ENCODE results near the gene NSD1.
"Not testable (repeated sequence)": the region's sequence is repeated elsewhere in the genome, so short reads cannot be mapped to it uniquely, and the experiment has no call there.

Gene NSD1

DNA sequence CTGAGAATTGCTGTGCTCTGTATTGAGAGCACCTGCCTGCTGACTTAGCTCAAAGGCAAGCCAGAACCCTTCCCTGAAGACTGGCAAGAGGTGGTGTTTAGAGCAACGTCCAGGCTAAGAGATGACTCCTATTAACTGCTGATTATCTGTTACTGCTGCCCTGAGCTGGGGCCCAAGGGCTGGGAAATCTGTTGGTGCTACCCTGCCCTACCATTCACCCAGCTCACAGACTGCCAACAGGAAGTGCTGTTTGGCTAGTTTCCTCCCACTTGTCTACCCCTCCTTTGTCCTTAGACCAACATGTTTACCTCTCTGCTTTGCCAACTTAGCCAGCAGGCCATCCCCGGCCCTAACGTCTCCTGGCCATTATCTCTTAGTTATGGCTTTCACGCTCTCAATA lies 163.0 kb downstream of the NSD1 start:
- no peak for DNase-seq

DNA sequence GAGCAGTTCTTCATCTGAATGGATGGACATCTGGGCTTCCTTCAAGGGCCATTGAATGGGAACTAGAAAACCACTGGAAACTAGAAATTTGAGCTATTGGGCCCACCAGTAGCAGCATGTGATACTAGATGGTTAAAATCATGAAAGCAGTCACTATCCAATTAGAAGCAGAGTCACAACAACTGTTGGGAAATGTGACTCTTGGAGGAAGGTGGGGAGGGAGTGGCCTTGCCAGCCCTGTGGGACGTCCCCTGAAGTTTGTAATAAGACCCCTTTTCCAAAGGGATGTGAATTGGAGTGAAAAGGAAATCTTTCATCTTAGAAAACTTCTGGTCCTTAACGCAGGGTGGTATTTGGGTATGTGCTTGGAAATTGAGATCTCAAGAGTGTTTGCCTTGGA lies 164.3 kb downstream of the NSD1 start:
- no peak for DNase-seq

DNA sequence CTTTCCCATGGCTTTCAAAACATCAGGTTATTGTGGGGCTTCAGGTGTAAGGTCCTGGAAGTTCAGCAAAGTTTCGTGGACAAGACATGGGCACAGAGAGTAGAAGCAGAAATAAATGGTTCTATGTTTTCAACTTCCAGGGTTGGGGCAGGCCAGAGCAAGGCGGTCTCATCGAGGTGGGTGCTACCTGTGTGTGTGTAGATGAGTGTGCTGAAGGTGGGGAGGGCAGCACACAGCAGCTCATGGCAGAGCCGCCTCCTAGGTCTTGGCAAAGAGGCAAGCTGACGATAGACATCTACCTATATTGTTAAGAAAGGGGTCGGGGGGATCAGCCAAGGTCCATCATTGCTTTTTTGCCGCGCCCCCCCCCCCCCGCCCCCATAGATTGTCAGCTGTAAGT lies 166.1 kb downstream of the NSD1 start:
- DNase-seq: no peak

- DNase-seq: no peak
Measured at GRCh38 chr5:177300236-177300880, 166.8 kb downstream of the NSD1 start.

GRCh38 chr5:177300951-177301350 lies 167.4 kb downstream of the NSD1 start:
- DNase-seq: no peak

DNA sequence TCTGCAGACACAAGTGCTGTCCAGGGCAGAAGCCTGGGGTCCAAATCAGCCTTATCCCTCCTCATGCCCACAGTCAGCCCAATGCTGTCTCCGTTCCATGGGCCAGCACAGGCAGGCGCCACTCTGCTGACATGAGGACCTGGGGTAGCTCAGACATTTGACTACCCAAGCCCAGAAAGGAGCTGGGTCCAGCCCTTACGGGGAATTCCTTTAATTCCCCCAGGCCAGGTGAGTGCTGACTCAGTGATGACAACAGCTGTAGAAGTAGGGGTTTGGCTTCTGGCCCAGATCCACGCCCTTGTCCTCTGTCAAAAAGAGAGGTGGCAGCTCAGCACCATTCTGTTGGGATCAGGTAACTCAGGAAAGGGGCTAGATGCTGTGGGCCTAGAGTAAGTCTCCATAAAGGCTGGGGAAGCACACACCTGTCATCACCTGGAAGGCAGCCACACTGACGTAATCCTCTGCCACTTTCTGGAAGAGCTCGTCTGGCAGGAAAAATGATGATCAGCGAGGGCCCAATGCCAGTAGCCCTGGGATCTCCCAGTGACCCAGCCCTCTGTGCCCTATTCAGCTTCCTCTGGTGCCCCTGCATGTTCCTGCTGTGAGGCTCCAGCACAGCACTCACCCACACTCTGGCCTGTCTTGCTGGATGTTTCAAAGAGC lies 168.1 kb downstream of the NSD1 start:
- no peak for DNase-seq

GRCh38 chr5:177302354-177303110 lies 169.0 kb downstream of the NSD1 start:
- DNase-seq: no peak

GRCh38 chr5:177303121-177303924 lies 169.8 kb downstream of the NSD1 start, which contains the start of the genes PRELID1 and RAB24:
PRELID1 (plus strand) TSS chr5:177303799; CDS start chr5:177303986, 187 bp downstream.
RAB24 (minus strand) TSS chr5:177303719; CDS start chr5:177303288, 431 bp downstream.
- no peak for DNase-seq

DNA sequence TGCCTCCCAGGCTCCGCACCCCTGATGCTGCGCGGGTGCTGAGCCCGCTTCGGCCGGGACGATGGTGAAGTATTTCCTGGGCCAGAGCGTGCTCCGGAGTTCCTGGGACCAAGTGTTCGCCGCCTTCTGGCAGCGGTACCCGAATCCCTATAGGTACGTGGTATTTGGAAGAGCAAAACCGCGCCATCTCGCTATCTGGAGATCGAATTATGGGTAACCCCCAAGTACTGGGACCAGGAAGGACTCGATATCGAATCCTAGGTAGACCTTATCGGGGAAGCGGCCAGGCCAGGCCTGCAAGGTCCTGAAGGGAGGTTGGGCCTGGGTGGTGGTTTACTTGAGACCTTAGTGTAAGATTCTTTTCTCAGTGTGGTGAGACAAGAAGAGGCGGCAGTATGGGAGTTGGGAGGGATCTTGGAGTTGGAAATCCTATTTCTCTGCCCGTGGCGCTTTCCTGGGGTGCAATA lies 170.4 kb downstream of the NSD1 start:
- DNase-seq: no peak

- no peak for DNase-seq
Measured at GRCh38 chr5:177304392-177305119, 171.0 kb downstream of the NSD1 start.

GRCh38 chr5:177306103-177306640 lies 172.6 kb downstream of the NSD1 start:
- DNase-seq: not testable (repeated sequence)

- no peak for DNase-seq
Measured at GRCh38 chr5:177306674-177307543, 173.3 kb downstream of the NSD1 start.

DNA sequence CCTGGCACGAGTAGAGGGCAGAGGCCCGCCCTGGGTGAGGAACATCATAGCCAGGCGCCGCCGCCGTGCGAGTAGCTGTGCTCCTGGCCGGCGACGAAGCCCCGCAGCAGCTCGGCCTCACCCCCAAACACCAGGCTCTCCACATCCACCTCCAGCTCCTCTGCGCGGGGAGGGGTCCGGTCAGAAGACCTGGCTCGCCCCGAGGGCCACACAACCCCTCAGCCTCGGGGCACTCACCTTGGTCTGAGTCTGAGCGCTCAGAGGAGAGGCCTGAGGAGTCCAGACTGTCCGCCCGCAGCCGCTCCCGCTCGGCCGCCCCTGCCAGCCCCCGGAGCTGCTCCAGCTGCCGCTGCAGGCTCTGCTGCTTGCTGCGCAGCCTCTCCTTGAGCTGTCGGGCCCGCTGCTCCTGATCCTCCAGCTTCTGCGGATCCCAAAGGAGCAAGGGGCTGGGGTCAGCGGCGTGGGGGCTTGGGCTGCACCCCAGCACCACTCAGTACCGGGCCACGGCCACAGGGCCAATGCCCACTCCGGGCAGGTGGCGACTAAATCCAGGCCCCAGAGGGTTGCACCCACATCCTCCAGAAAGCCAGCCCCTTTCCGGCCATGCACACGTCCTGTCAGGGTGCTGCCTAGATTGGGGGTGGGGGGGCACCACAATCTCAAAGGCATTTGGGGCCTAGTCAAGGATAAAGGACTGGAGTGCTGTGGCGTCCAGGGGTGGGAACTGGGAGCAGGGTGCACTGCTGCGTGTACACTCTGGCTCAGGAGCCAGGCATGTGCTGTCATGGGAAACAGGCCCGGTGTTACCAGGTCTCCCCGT lies 174.2 kb downstream of the NSD1 start:
- no peak for DNase-seq

GRCh38 chr5:177308740-177309139 lies 175.2 kb downstream of the NSD1 start:
- DNase-seq: no peak

DNA sequence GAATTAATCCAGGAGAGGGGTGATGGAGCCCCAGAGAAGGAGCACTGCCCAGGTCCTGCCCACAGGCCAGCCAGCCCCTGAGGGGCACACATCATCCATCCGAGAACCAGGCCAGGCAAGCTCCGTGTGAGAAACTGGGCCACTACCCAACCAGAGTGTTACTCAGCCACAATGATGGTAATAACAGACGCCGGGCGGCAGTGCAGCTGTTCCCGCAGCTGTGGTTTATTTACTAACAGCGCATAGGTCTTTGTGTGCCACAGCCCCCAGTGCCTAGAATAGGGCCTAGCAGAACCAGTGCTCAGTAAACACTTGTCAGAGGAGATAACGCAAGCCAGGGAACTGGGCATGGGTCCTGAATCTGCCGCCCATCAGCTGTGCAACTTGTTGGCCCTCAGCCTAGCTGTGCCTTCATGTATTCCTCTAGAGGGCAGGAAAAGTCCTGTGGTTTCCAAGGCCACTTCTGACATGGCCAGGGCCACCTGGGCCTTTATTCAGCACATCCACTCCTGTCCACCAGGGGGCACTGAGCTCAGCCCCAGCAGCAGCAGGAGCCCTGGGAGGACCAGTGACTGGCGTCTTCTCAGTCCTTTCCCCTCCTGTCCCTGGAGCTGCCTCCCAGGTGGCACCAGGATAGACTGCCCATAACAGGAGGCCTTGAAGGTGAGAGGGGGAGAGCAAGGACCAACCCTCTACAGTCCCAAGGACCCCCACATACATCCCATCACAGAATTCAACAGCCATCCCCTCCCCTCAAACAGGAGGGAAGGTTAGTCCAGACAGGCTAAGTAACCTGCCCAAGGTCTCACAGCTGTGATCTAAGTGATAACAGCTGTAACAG lies 176.0 kb downstream of the NSD1 start:
- DNase-seq: no peak

DNA sequence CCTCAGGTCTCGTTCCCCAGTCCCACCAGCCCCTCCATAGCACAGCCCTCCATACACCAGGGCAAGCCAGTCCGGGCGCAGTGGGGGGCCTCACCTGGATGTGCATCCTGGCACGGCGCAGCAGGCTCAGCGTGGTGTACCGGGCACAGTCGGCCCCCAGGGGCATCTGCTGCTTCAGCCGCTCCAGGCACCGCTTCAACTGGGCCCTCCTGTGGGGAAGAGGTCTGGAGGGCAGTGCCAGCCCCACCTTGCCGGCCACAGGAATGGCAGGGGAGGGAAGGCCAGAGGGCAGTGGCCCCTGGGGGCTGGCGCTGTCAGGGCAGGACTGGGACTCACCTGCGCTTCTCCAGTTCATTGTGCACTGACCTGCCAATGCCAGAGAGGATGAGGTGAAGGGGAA lies 176.8 kb downstream of the NSD1 start:
- DNase-seq: no peak

GRCh38 chr5:177310757-177311391 lies 177.3 kb downstream of the NSD1 start:
- DNase-seq: no peak

DNA sequence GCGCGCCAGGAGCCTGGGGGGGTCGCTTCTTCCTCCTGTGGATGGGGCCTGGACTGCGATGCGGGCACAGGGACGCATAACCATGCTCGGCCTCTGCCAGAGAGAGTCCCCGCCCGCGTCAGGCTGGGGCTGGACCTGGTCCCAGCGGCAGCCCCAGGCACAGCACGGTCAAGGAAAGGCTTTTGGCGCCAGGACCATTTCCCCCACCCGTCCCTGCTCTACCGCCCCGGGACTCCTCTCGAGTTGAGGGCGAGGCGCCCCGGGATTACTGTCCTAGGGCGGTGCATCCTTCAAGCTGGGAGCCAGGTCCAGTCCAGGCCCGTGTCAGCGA lies 177.8 kb downstream of the NSD1 start:
- no peak for DNase-seq
